ENCODE data around the gene ZBTB20.
A peak's percentile ranks its signal among the peaks of the same experiment; 100 is the strongest.

The ZBTB20 gene

GRCh38 chr3:114770874-114771273 is 376.2 kb downstream of the ZBTB20 start:
- no peak overlapping the region for H3K27ac ChIP-seq (ENCODE audit: low read depth, low read length)
- H3K4me1 ChIP-seq (ENCODE audit: control insufficient read depth, insufficient read depth, low read length, unreplicated experiment) = peaks cover 8% of the 10 kb centered on the region
- H3K4me3 ChIP-seq (ENCODE audit: low read depth, low read length) = no peak overlapping the region
- H3K36me3 ChIP-seq (ENCODE audit: insufficient read depth, low read length) = no peaks in the 10 kb centered on the region
- no peaks in the 10 kb centered on the region for H3K79me2 ChIP-seq (ENCODE audit: control insufficient read depth, insufficient read depth, low read length, unreplicated experiment)
- H3K27me3 ChIP-seq (ENCODE audit: insufficient read depth, low read length) = no peaks in the 10 kb centered on the region
- H2AFZ ChIP-seq (ENCODE audit: low read length, unreplicated experiment) = no peak overlapping the region

GRCh38 chr3:114764056-114764492 is 383.0 kb downstream of the ZBTB20 start:
- Histone ChIP-seq H3K4me3 (ENCODE audit: low read depth, low read length) (no peak overlapping the region), H3K4me1 (ENCODE audit: control insufficient read depth, insufficient read depth, low read length, unreplicated experiment) (peaks cover 10% of the 10 kb centered on the region), H3K79me2 (ENCODE audit: control insufficient read depth, insufficient read depth, low read length, unreplicated experiment) (no peaks in the 10 kb centered on the region), H3K27me3 (ENCODE audit: insufficient read depth, low read length) (no peaks in the 10 kb centered on the region), H3K36me3 (ENCODE audit: insufficient read depth, low read length) (no peaks in the 10 kb centered on the region), H3K27ac (ENCODE audit: low read depth, low read length) (no peak overlapping the region), H2AFZ (ENCODE audit: low read length, unreplicated experiment) (no peak overlapping the region)

GRCh38 chr3:114762144-114762543 is 384.9 kb downstream of the ZBTB20 start:
- no peaks in the 10 kb centered on the region for H3K79me2 ChIP-seq (ENCODE audit: control insufficient read depth, insufficient read depth, low read length, unreplicated experiment)
- H3K4me1 ChIP-seq (ENCODE audit: control insufficient read depth, insufficient read depth, low read length, unreplicated experiment) = peaks cover 20% of the 10 kb centered on the region

GRCh38 chr3:114760679-114761078 is 386.4 kb downstream of the ZBTB20 start:
- no peaks in the 10 kb centered on the region for H3K36me3 ChIP-seq (ENCODE audit: insufficient read depth, low read length)
- H3K27ac ChIP-seq (ENCODE audit: low read depth, low read length) = no peak overlapping the region
- no peaks in the 10 kb centered on the region for H3K79me2 ChIP-seq (ENCODE audit: control insufficient read depth, insufficient read depth, low read length, unreplicated experiment)
- H3K4me1 ChIP-seq (ENCODE audit: control insufficient read depth, insufficient read depth, low read length, unreplicated experiment) = peaks cover 26% of the 10 kb centered on the region
- H3K4me3 ChIP-seq (ENCODE audit: low read depth, low read length) = no peak overlapping the region
- no peak overlapping the region for H2AFZ ChIP-seq (ENCODE audit: low read length, unreplicated experiment)
- H3K27me3 ChIP-seq (ENCODE audit: insufficient read depth, low read length) = no peaks in the 10 kb centered on the region

More at GRCh38 chr3:114762144-114762543, 384.9 kb downstream of the ZBTB20 start:
- Histone ChIP-seq H3K4me3 (ENCODE audit: low read depth, low read length) (no peak overlapping the region), H2AFZ (ENCODE audit: low read length, unreplicated experiment) (no peak overlapping the region), H3K36me3 (ENCODE audit: insufficient read depth, low read length) (no peaks in the 10 kb centered on the region), H3K27me3 (ENCODE audit: insufficient read depth, low read length) (no peaks in the 10 kb centered on the region), H3K27ac (ENCODE audit: low read depth, low read length) (no peak overlapping the region)

GRCh38 chr3:114758831-114759699 is 388.0 kb downstream of the ZBTB20 start:
- Histone ChIP-seq H2AFZ (ENCODE audit: low read length, unreplicated experiment) (peak overlapping the region; percentile 91), H3K27me3 (ENCODE audit: insufficient read depth, low read length) (no peaks in the 10 kb centered on the region), H3K27ac (ENCODE audit: low read depth, low read length) (peak overlapping the region; percentile 37), H3K36me3 (ENCODE audit: insufficient read depth, low read length) (no peaks in the 10 kb centered on the region), H3K79me2 (ENCODE audit: control insufficient read depth, insufficient read depth, low read length, unreplicated experiment) (no peaks in the 10 kb centered on the region), H3K4me1 (ENCODE audit: control insufficient read depth, insufficient read depth, low read length, unreplicated experiment) (peaks cover 22% of the 10 kb centered on the region), H3K4me3 (ENCODE audit: low read depth, low read length) (peak overlapping the region; percentile 76)

GRCh38 chr3:114756506-114757279 is 390.4 kb downstream of the ZBTB20 start:
- Histone ChIP-seq H3K4me1 (ENCODE audit: control insufficient read depth, insufficient read depth, low read length, unreplicated experiment) (peaks cover 19% of the 10 kb centered on the region), H3K4me3 (ENCODE audit: low read depth, low read length) (peak overlapping the region; percentile 47; the same call in 1 of the 2 replicates), H2AFZ (ENCODE audit: low read length, unreplicated experiment) (no peak overlapping the region)

GRCh38 chr3:114746502-114746901 is 400.6 kb downstream of the ZBTB20 start:
- H3K27ac ChIP-seq (ENCODE audit: low read depth, low read length) = peak overlapping the region; percentile 64
- H2AFZ ChIP-seq (ENCODE audit: low read length, unreplicated experiment) = peak overlapping the region; percentile 84
- peak overlapping the region; percentile 73 for H3K4me3 ChIP-seq (ENCODE audit: low read depth, low read length)

More at GRCh38 chr3:114756506-114757279, 390.4 kb downstream of the ZBTB20 start:
- Histone ChIP-seq H3K36me3 (ENCODE audit: insufficient read depth, low read length) (no peaks in the 10 kb centered on the region), H3K79me2 (ENCODE audit: control insufficient read depth, insufficient read depth, low read length, unreplicated experiment) (no peaks in the 10 kb centered on the region), H3K27me3 (ENCODE audit: insufficient read depth, low read length) (no peaks in the 10 kb centered on the region), H3K27ac (ENCODE audit: low read depth, low read length) (no peak overlapping the region)

GRCh38 chr3:114745322-114746240 is 401.5 kb downstream of the ZBTB20 start:
- H3K36me3 ChIP-seq (ENCODE audit: insufficient read depth, low read length) = no peaks in the 10 kb centered on the region
- no peaks in the 10 kb centered on the region for H3K27me3 ChIP-seq (ENCODE audit: insufficient read depth, low read length)
- H3K79me2 ChIP-seq (ENCODE audit: control insufficient read depth, insufficient read depth, low read length, unreplicated experiment) = no peaks in the 10 kb centered on the region
- H3K27ac ChIP-seq (ENCODE audit: low read depth, low read length) = peak overlapping the region; percentile 64
- peak overlapping the region; percentile 73 for H3K4me3 ChIP-seq (ENCODE audit: low read depth, low read length)
- H3K4me1 ChIP-seq (ENCODE audit: control insufficient read depth, insufficient read depth, low read length, unreplicated experiment) = peaks cover 18% of the 10 kb centered on the region
- H2AFZ ChIP-seq (ENCODE audit: low read length, unreplicated experiment) = peak overlapping the region; percentile 84

More at GRCh38 chr3:114746502-114746901, 400.6 kb downstream of the ZBTB20 start:
- H3K27me3 ChIP-seq (ENCODE audit: insufficient read depth, low read length) = no peaks in the 10 kb centered on the region
- H3K79me2 ChIP-seq (ENCODE audit: control insufficient read depth, insufficient read depth, low read length, unreplicated experiment) = no peaks in the 10 kb centered on the region
- no peaks in the 10 kb centered on the region for H3K36me3 ChIP-seq (ENCODE audit: insufficient read depth, low read length)
- H3K4me1 ChIP-seq (ENCODE audit: control insufficient read depth, insufficient read depth, low read length, unreplicated experiment) = peaks cover 11% of the 10 kb centered on the region

GRCh38 chr3:114743746-114744485 is 403.2 kb downstream of the ZBTB20 start:
- H3K4me3 ChIP-seq (ENCODE audit: low read depth, low read length) = no peak overlapping the region
- no peaks in the 10 kb centered on the region for H3K79me2 ChIP-seq (ENCODE audit: control insufficient read depth, insufficient read depth, low read length, unreplicated experiment)
- no peak overlapping the region for H3K27ac ChIP-seq (ENCODE audit: low read depth, low read length)
- H3K36me3 ChIP-seq (ENCODE audit: insufficient read depth, low read length) = no peaks in the 10 kb centered on the region
- H3K4me1 ChIP-seq (ENCODE audit: control insufficient read depth, insufficient read depth, low read length, unreplicated experiment) = peaks cover 18% of the 10 kb centered on the region
- no peak overlapping the region for H2AFZ ChIP-seq (ENCODE audit: low read length, unreplicated experiment)
- H3K27me3 ChIP-seq (ENCODE audit: insufficient read depth, low read length) = no peaks in the 10 kb centered on the region

Data from ACC112 (cell line).